ENCODE measurements around the gene RNF31. TPM values are rescaled to one million over a fixed set of nuclear protein-coding genes. Genes with fewer than 3 reads are reported as not detected.
A peak's percentile ranks its signal among the peaks of the same experiment; 100 is the strongest.

The RNF31 gene
- total and polyA plus RNA-seq, 4 experiments from 2014 or later = 44.3 to 113 (median 91.8) TPM

DNA sequence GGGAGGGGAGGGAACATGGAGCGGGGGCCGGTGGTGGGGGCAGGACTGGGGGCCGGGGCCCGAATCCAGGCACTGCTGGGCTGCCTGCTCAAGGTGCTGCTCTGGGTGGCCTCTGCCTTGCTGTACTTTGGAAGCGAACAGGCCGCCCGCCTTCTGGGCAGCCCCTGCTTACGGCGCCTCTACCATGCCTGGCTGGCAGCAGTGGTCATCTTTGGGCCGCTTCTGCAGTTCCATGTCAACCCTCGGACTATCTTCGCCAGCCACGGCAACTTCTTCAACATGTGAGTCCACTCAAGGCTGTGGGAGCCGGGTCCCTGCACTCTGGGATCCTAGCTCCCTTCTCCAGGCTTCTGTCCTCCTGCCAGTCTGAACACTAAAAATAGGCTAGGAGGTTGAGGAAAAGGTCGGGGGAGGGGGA, 15.7 kb upstream of the RNF31 start:
- intact Hi-C loops (cut with micrococcal nuclease) = no loop called here

GRCh38 chr14:24132061-24132685, 15.1 kb upstream of the RNF31 start:
- Histone ChIP-seq H3K36me3 (ENCODE audit: insufficient read depth, low read length) (peaks cover 2% of the 10 kb centered on the region), H3K27me3 (ENCODE audit: insufficient read depth, low read length) (no peaks in the 10 kb centered on the region), H3K9me3 (ENCODE audit: control insufficient read depth in 1 of 2, low read length in 2 of 2) (no peaks in the 10 kb centered on the region), H3K4me3 (ENCODE audit: low read length in 2 of 2) (no peak overlapping the region), H3K4me1 (ENCODE audit: insufficient read depth, low read length) (peaks cover 32% of the 10 kb centered on the region), H3K27ac (ENCODE audit: low read depth, low read length) (peak overlapping the region; percentile 41)
- Mint-ChIP-seq H3K27me3 (no peaks in the 10 kb centered on the region), H3K9me3 (peaks cover 0 to 2% (median 0%) of the 10 kb centered on the region in 8 donors), H3K36me3 (peaks cover 2 to 9% of the 10 kb centered on the region in 2 donors), H3K4me3 (peak overlapping the region; percentile 47 to 87 (median 60)), H3K4me1 (peaks cover 25 to 41% (median 32%) of the 10 kb centered on the region in 4 donors), H3K27ac (peak overlapping the region; percentile 85 to 96 (median 90))
- CTCF ChIA-PET (ENCODE audit: partially characterized antibody) = interaction anchor here (1.2 to 2.6 kb wide), 5 partner anchors 16 to 74 kb away, joined by 4 to 15 read pairs (median 4); partner anchors contain the start of genes DCAF11, IRF9 and NRL
- peak in 4 of 5 donors; percentile 32 to 57 (median 34) for DNase-seq
- POLR2A ChIA-PET (ENCODE audit: partially characterized antibody) = interaction anchor here (0.6 to 16.1 kb wide), 9 partner anchors 9 to 321 kb away, joined by 3 to 347 read pairs (median 5); partner anchors contain the start of genes CARMIL3, DCAF11, EMC9 and IPO4
- intact Hi-C loops (cut with micrococcal nuclease) = no loop called here

More for the DNA sequence above, 15.7 kb upstream of the RNF31 start:
- Mint-ChIP-seq H3K27ac (peak overlapping the region; percentile 84 to 96 (median 87)), H3K27me3 (no peaks in the 10 kb centered on the region), H3K36me3 (peaks cover 0 to 3% of the 10 kb centered on the region in 2 donors), H3K9me3 (peaks cover 0 to 2% (median 0%) of the 10 kb centered on the region in 8 donors), H3K4me3 (peak overlapping the region in 3 of 8 donors; percentile 35 to 57 (median 51)), H3K4me1 (peaks cover 20 to 35% (median 26%) of the 10 kb centered on the region in 4 donors)
- Histone ChIP-seq H3K9me3 (ENCODE audit: control insufficient read depth in 1 of 2, low read length in 2 of 2) (no peaks in the 10 kb centered on the region), H3K4me1 (ENCODE audit: insufficient read depth, low read length) (peaks cover 25% of the 10 kb centered on the region), H3K36me3 (ENCODE audit: insufficient read depth, low read length) (no peaks in the 10 kb centered on the region), H3K4me3 (ENCODE audit: low read length in 2 of 2) (no peak overlapping the region), H3K27ac (ENCODE audit: low read depth, low read length) (no peak overlapping the region), H3K27me3 (ENCODE audit: insufficient read depth, low read length) (no peaks in the 10 kb centered on the region)
- DNase-seq = no peak
- ChIA-PET POLR2A (ENCODE audit: partially characterized antibody) (interaction anchor here (0.6 to 16.1 kb wide), 6 partner anchors 10 to 322 kb away, joined by 3 to 347 read pairs (median 4); partner anchors contain the start of genes CARMIL3, DCAF11, EMC9 and IRF9), CTCF (ENCODE audit: partially characterized antibody) (interaction anchor here (1.2 to 2.6 kb wide), 3 partner anchors 16 to 74 kb away, joined by 4 to 15 read pairs (median 5); partner anchors contain the start of genes DCAF11 and NRL)

GRCh38 chr14:24132976-24133375, 14.3 kb upstream of the RNF31 start:
- peak overlapping the region; percentile 41 for H3K27ac ChIP-seq (ENCODE audit: low read depth, low read length)
- CTCF ChIA-PET (ENCODE audit: partially characterized antibody) = interaction anchor here (1.2 to 6.4 kb wide), 5 partner anchors 17 to 43 kb away, joined by 4 to 53 read pairs (median 5); partner anchors contain the start of genes DCAF11, IRF9 and NRL
- peak overlapping the region in 4 of 8 donors; percentile 60 to 87 (median 63) for H3K4me3 Mint-ChIP-seq

GRCh38 chr14:24133735-24134134, 13.6 kb upstream of the RNF31 start:
- H3K4me1 Mint-ChIP-seq = peaks cover 29 to 56% (median 41%) of the 10 kb centered on the region in 4 donors
- H3K27me3 ChIP-seq (ENCODE audit: insufficient read depth, low read length) = no peaks in the 10 kb centered on the region
- DNase-seq = no peak
- H3K36me3 Mint-ChIP-seq = peaks cover 11 to 22% of the 10 kb centered on the region in 2 donors
- ChIA-PET CTCF (ENCODE audit: partially characterized antibody) (interaction anchor here (0.7 to 6.4 kb wide), 5 partner anchors 18 to 27 kb away, joined by 4 to 53 read pairs (median 5); partner anchors contain the start of genes DCAF11, IRF9 and NRL), POLR2A (ENCODE audit: partially characterized antibody) (interaction anchor here (0.7 to 16.1 kb wide), 5 partner anchors 13 to 61 kb away, joined by 3 to 347 read pairs (median 8); partner anchors contain the start of genes DCAF11, IPO4, NRL and PSME2)
- H3K9me3 ChIP-seq (ENCODE audit: control insufficient read depth in 1 of 2, low read length in 2 of 2) = no peaks in the 10 kb centered on the region
- H3K4me3 ChIP-seq (ENCODE audit: low read length in 2 of 2) = no peak overlapping the region
- intact Hi-C loops (cut with micrococcal nuclease) = no loop called here
- H3K36me3 ChIP-seq (ENCODE audit: insufficient read depth, low read length) = peaks cover 16% of the 10 kb centered on the region
- no peak overlapping the region for H3K27ac ChIP-seq (ENCODE audit: low read depth, low read length)
- H3K27me3 Mint-ChIP-seq = no peaks in the 10 kb centered on the region
- peak overlapping the region in 2 of 8 donors; percentile 8 to 46 for H3K4me3 Mint-ChIP-seq
- peaks cover 47% of the 10 kb centered on the region for H3K4me1 ChIP-seq (ENCODE audit: insufficient read depth, low read length)
- H3K27ac Mint-ChIP-seq = no peak overlapping the region
- H3K9me3 Mint-ChIP-seq = peaks cover 0 to 4% (median 0%) of the 10 kb centered on the region in 8 donors

More at GRCh38 chr14:24132976-24133375, 14.3 kb upstream of the RNF31 start:
- POLR2A ChIA-PET (ENCODE audit: partially characterized antibody) = interaction anchor here (1.0 to 16.1 kb wide), 7 partner anchors 8 to 81 kb away, joined by 4 to 347 read pairs (median 7); partner anchors contain the start of genes CARMIL3, DCAF11, EMC9 and IPO4
- no peak overlapping the region for H3K4me3 ChIP-seq (ENCODE audit: low read length in 2 of 2)
- Mint-ChIP-seq H3K9me3 (peaks cover 0 to 2% (median 0%) of the 10 kb centered on the region in 8 donors), H3K27ac (peak overlapping the region; percentile 85 to 96 (median 90)), H3K4me1 (peaks cover 26 to 48% (median 35%) of the 10 kb centered on the region in 4 donors), H3K27me3 (no peaks in the 10 kb centered on the region), H3K36me3 (peaks cover 7 to 14% of the 10 kb centered on the region in 2 donors)
- DNase-seq = no peak
- intact Hi-C loops (cut with micrococcal nuclease) = no loop called here
- no peaks in the 10 kb centered on the region for H3K9me3 ChIP-seq (ENCODE audit: control insufficient read depth in 1 of 2, low read length in 2 of 2)
- peaks cover 10% of the 10 kb centered on the region for H3K36me3 ChIP-seq (ENCODE audit: insufficient read depth, low read length)
- peaks cover 40% of the 10 kb centered on the region for H3K4me1 ChIP-seq (ENCODE audit: insufficient read depth, low read length)
- no peaks in the 10 kb centered on the region for H3K27me3 ChIP-seq (ENCODE audit: insufficient read depth, low read length)

DNA sequence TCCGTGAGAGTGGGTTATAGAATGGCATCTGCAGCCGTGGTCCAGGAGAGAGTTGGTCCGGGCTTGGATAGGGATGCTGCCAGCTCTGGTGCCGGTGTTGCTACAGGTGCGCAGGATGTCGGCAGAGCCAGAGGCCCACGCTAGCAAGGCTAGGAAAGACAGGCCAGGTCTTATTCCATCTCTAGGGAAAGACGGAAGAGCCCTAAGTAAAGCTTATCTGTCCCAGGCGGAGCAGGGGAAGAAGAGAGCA, 11.8 kb upstream of the RNF31 start:
- Mint-ChIP-seq H3K9me3 (peaks cover 0 to 4% (median 0%) of the 10 kb centered on the region in 8 donors), H3K27me3 (no peaks in the 10 kb centered on the region)
- POLR2A ChIA-PET (ENCODE audit: partially characterized antibody) = interaction anchor here (0.7 to 16.1 kb wide), 26 partner anchors 9 to 815 kb away, joined by 3 to 347 read pairs (median 11); partner anchors contain the start of genes CARMIL3, CBLN3, CHMP4A and DCAF11

GRCh38 chr14:24135834-24136683, 11.2 kb upstream of the RNF31 start, which contains the start of gene PSME1:
PSME1 (plus strand) TSS chr14:24136194; CDS start chr14:24136263, 69 bp downstream.
- Histone ChIP-seq H3K27me3 (ENCODE audit: insufficient read depth, low read length) (no peaks in the 10 kb centered on the region), H3K9me3 (ENCODE audit: control insufficient read depth in 1 of 2, low read length in 2 of 2) (no peaks in the 10 kb centered on the region), H3K27ac (ENCODE audit: low read depth, low read length) (peak within 1 kb of the TSS; percentile 84), H3K4me3 (ENCODE audit: low read length in 2 of 2) (peak within 1 kb of the TSS; percentile 30 to 87), H3K4me1 (ENCODE audit: insufficient read depth, low read length) (peaks cover 59% of the 10 kb centered on the region), H3K36me3 (ENCODE audit: insufficient read depth, low read length) (peaks cover 22% of the 10 kb centered on the region)
- peak; percentile 92 to 94 (median 93) for DNase-seq
- peaks cover 23 to 35% of the 10 kb centered on the region in 2 donors for H3K36me3 Mint-ChIP-seq
- intact Hi-C loops (cut with micrococcal nuclease) = loop anchor here (1.0 to 2.0 kb wide), 4 partner anchors 11 to 579 kb away; partner anchors contain the start of genes DCAF11, IRF9, NRL and RNF31
- ChIA-PET POLR2A (ENCODE audit: partially characterized antibody) (interaction anchor here (0.6 to 16.1 kb wide), 27 partner anchors 10 to 815 kb away, joined by 3 to 347 read pairs (median 9); partner anchors contain the start of genes CARMIL3, CBLN3, CHMP4A and DCAF11), CTCF (ENCODE audit: partially characterized antibody) (interaction anchor here (0.7 to 6.4 kb wide), 14 partner anchors 10 to 198 kb away, joined by 3 to 53 read pairs (median 5); partner anchors contain the start of genes CIDEB, DCAF11, IRF9 and NRL)
- peak within 1 kb of the TSS; percentile 87 to 94 (median 92) for H3K4me3 Mint-ChIP-seq
- no peaks in the 10 kb centered on the region for H3K27me3 Mint-ChIP-seq
- H3K27ac Mint-ChIP-seq = peak within 1 kb of the TSS; percentile 88 to 96 (median 94)
- H3K4me1 Mint-ChIP-seq = peaks cover 35 to 70% (median 55%) of the 10 kb centered on the region in 4 donors
- H3K9me3 Mint-ChIP-seq = peaks cover 0 to 4% (median 0%) of the 10 kb centered on the region in 8 donors

More for the DNA sequence above, 11.8 kb upstream of the RNF31 start:
- H3K27ac Mint-ChIP-seq = peak overlapping the region; percentile 86 to 96 (median 94)
- H3K27me3 ChIP-seq (ENCODE audit: insufficient read depth, low read length) = no peaks in the 10 kb centered on the region
- peaks cover 23 to 32% of the 10 kb centered on the region in 2 donors for H3K36me3 Mint-ChIP-seq
- no peaks in the 10 kb centered on the region for H3K9me3 ChIP-seq (ENCODE audit: control insufficient read depth in 1 of 2, low read length in 2 of 2)
- H3K4me1 Mint-ChIP-seq = peaks cover 37 to 70% (median 54%) of the 10 kb centered on the region in 4 donors
- CTCF ChIA-PET (ENCODE audit: partially characterized antibody) = interaction anchor here (0.7 to 6.4 kb wide), 12 partner anchors 11 to 198 kb away, joined by 3 to 53 read pairs (median 4); partner anchors contain the start of genes CIDEB, DCAF11, IRF9 and NRL
- H3K4me3 ChIP-seq (ENCODE audit: low read length in 2 of 2) = peak overlapping the region; percentile 11 to 87
- intact Hi-C loops (cut with micrococcal nuclease) = no loop called here
- peaks cover 59% of the 10 kb centered on the region for H3K4me1 ChIP-seq (ENCODE audit: insufficient read depth, low read length)
- DNase-seq = no peak
- peaks cover 22% of the 10 kb centered on the region for H3K36me3 ChIP-seq (ENCODE audit: insufficient read depth, low read length)
- peak overlapping the region; percentile 84 for H3K27ac ChIP-seq (ENCODE audit: low read depth, low read length)
- peak overlapping the region; percentile 87 to 94 (median 91) for H3K4me3 Mint-ChIP-seq
